Measurements from ENCODE around the gene FAM193A.
"Not testable (repeated sequence)": the region's sequence is repeated elsewhere in the genome, so short reads cannot be mapped to it uniquely, and the experiment has no call there.

FAM193A gene

GRCh38 chr4:2630556-2631273 is 94.3 kb downstream of the FAM193A start:
- no peak overlapping the region for H2BK15ac ChIP-seq (replicated peaks; ENCODE audit: low read depth)
- peaks cover 11% of the 10 kb centered on the region for H3K36me3 ChIP-seq (ENCODE audit: control insufficient read depth, insufficient read depth, low read length)
- H3K18ac ChIP-seq (ENCODE audit: low read length), result no peak overlapping the region
- H2AK5ac ChIP-seq (ENCODE audit: low read length), result no peak overlapping the region
- H3K27ac ChIP-seq (ENCODE audit: low read depth, low read length), result no peak overlapping the region
- peaks cover 11% of the 10 kb centered on the region for H3K79me1 ChIP-seq (ENCODE audit: low read length)
- H3K27me3 ChIP-seq (ENCODE audit: insufficient read depth, low read length, poor library complexity), result no peaks in the 10 kb centered on the region
- no peak overlapping the region for H3K56ac ChIP-seq (ENCODE audit: low read length)
- H2BK5ac ChIP-seq (ENCODE audit: low read length), result no peak overlapping the region
- DNase-seq, result no peak
- H3K4me3 ChIP-seq (ENCODE audit: low read length), result no peak overlapping the region
- H4K8ac ChIP-seq (ENCODE audit: low read depth, low read length), result no peak overlapping the region
- H3K23ac ChIP-seq (ENCODE audit: low read length), result no peak overlapping the region
- H2BK120ac ChIP-seq (ENCODE audit: low read depth, low read length), result no peak overlapping the region
- H3K4ac ChIP-seq (ENCODE audit: low read depth, low read length), result no peak overlapping the region
- H3K4me1 ChIP-seq (ENCODE audit: control insufficient read depth, low read depth, low read length), result no peaks in the 10 kb centered on the region
- no CpG with 5 or more reads among the region's 24 CpGs for WGBS (ENCODE audit: extremely low coverage, insufficient coverage, low lambda C conversion rate)
- no peak overlapping the region for H4K5ac ChIP-seq (ENCODE audit: low read length)
- no peaks in the 10 kb centered on the region for H3K79me2 ChIP-seq (ENCODE audit: control insufficient read depth, insufficient read depth, low read length)
- H3K4me2 ChIP-seq (ENCODE audit: low read length), result no peak overlapping the region
- no peak overlapping the region for H3K9ac ChIP-seq (ENCODE audit: low read length)

GRCh38 chr4:2634014-2634413 is 97.6 kb downstream of the FAM193A start:
- H3K9ac ChIP-seq (ENCODE audit: low read length), result no peak overlapping the region
- no peak overlapping the region for H3K4ac ChIP-seq (ENCODE audit: low read depth, low read length)
- H3K36me3 ChIP-seq (ENCODE audit: control insufficient read depth, insufficient read depth, low read length), result peaks cover 10% of the 10 kb centered on the region

GRCh38 chr4:2636331-2636730 is 99.9 kb downstream of the FAM193A start:
- no peak overlapping the region for H2BK5ac ChIP-seq (ENCODE audit: low read length)
- H3K4me1 ChIP-seq (ENCODE audit: control insufficient read depth, low read depth, low read length), result no peaks in the 10 kb centered on the region
- peaks cover 11% of the 10 kb centered on the region for H3K36me3 ChIP-seq (ENCODE audit: control insufficient read depth, insufficient read depth, low read length)
- peaks cover 6% of the 10 kb centered on the region for H3K79me1 ChIP-seq (ENCODE audit: low read length)
- H2AK5ac ChIP-seq (ENCODE audit: low read length), result no peak overlapping the region
- no peaks in the 10 kb centered on the region for H3K27me3 ChIP-seq (ENCODE audit: insufficient read depth, low read length, poor library complexity)
- H3K27ac ChIP-seq (ENCODE audit: low read depth, low read length), result no peak overlapping the region
- no peak for DNase-seq
- H4K8ac ChIP-seq (ENCODE audit: low read depth, low read length), result no peak overlapping the region
- H2BK120ac ChIP-seq (ENCODE audit: low read depth, low read length), result no peak overlapping the region
- no peak overlapping the region for H3K4ac ChIP-seq (ENCODE audit: low read depth, low read length)
- H3K4me2 ChIP-seq (ENCODE audit: low read length), result no peak overlapping the region
- H2BK15ac ChIP-seq (replicated peaks; ENCODE audit: low read depth), result no peak overlapping the region
- H3K9ac ChIP-seq (ENCODE audit: low read length), result no peak overlapping the region
- WGBS (ENCODE audit: extremely low coverage, insufficient coverage, low lambda C conversion rate), result no CpG with 5 or more reads among the region's 6 CpGs
- no peak overlapping the region for H3K18ac ChIP-seq (ENCODE audit: low read length)
- no peak overlapping the region for H3K23ac ChIP-seq (ENCODE audit: low read length)
- no peak overlapping the region for H4K5ac ChIP-seq (ENCODE audit: low read length)
- no peak overlapping the region for H3K4me3 ChIP-seq (ENCODE audit: low read length)
- no peaks in the 10 kb centered on the region for H3K79me2 ChIP-seq (ENCODE audit: control insufficient read depth, insufficient read depth, low read length)
- H3K56ac ChIP-seq (ENCODE audit: low read length), result no peak overlapping the region

More at GRCh38 chr4:2634014-2634413, 97.6 kb downstream of the FAM193A start:
- Histone ChIP-seq H3K27me3 (ENCODE audit: insufficient read depth, low read length, poor library complexity) (no peaks in the 10 kb centered on the region), H3K4me1 (ENCODE audit: control insufficient read depth, low read depth, low read length) (no peaks in the 10 kb centered on the region), H3K27ac (ENCODE audit: low read depth, low read length) (no peak overlapping the region), H2AK5ac (ENCODE audit: low read length) (no peak overlapping the region), H3K23ac (ENCODE audit: low read length) (no peak overlapping the region), H2BK5ac (ENCODE audit: low read length) (no peak overlapping the region), H2BK120ac (ENCODE audit: low read depth, low read length) (no peak overlapping the region), H3K4me3 (ENCODE audit: low read length) (no peak overlapping the region), H2BK15ac (replicated peaks; ENCODE audit: low read depth) (no peak overlapping the region), H3K56ac (ENCODE audit: low read length) (no peak overlapping the region), H3K18ac (ENCODE audit: low read length) (no peak overlapping the region), H4K5ac (ENCODE audit: low read length) (no peak overlapping the region), H3K79me1 (ENCODE audit: low read length) (peaks cover 9% of the 10 kb centered on the region), H4K8ac (ENCODE audit: low read depth, low read length) (no peak overlapping the region), H3K4me2 (ENCODE audit: low read length) (no peak overlapping the region), H3K79me2 (ENCODE audit: control insufficient read depth, insufficient read depth, low read length) (no peaks in the 10 kb centered on the region)
- DNase-seq, result no peak
- no CpG with 5 or more reads among the region's 5 CpGs for WGBS (ENCODE audit: extremely low coverage, insufficient coverage, low lambda C conversion rate)

GRCh38 chr4:2636994-2637393 is 100.5 kb downstream of the FAM193A start:
- H3K27me3 ChIP-seq (ENCODE audit: insufficient read depth, low read length, poor library complexity); H3K4me3 ChIP-seq (ENCODE audit: low read length); H4K5ac ChIP-seq (ENCODE audit: low read length); H3K9ac ChIP-seq (ENCODE audit: low read length); H2BK5ac ChIP-seq (ENCODE audit: low read length); H3K27ac ChIP-seq (ENCODE audit: low read depth, low read length); H3K56ac ChIP-seq (ENCODE audit: low read length); H2AK5ac ChIP-seq (ENCODE audit: low read length); H2BK15ac ChIP-seq (replicated peaks; ENCODE audit: low read depth); H3K79me1 ChIP-seq (ENCODE audit: low read length); DNase-seq; H3K4me2 ChIP-seq (ENCODE audit: low read length); H4K8ac ChIP-seq (ENCODE audit: low read depth, low read length); H3K4ac ChIP-seq (ENCODE audit: low read depth, low read length); H3K79me2 ChIP-seq (ENCODE audit: control insufficient read depth, insufficient read depth, low read length); H2BK120ac ChIP-seq (ENCODE audit: low read depth, low read length); H3K18ac ChIP-seq (ENCODE audit: low read length); H3K23ac ChIP-seq (ENCODE audit: low read length); H3K4me1 ChIP-seq (ENCODE audit: control insufficient read depth, low read depth, low read length); H3K36me3 ChIP-seq (ENCODE audit: control insufficient read depth, insufficient read depth, low read length): not testable (repeated sequence)
- WGBS (ENCODE audit: extremely low coverage, insufficient coverage, low lambda C conversion rate), result no CpG with 5 or more reads among the region's 5 CpGs

- H2BK120ac ChIP-seq (ENCODE audit: low read depth, low read length), result no peak overlapping the region
- peaks cover 4% of the 10 kb centered on the region for H3K79me1 ChIP-seq (ENCODE audit: low read length)
- no peak overlapping the region for H3K56ac ChIP-seq (ENCODE audit: low read length)
- H3K79me2 ChIP-seq (ENCODE audit: control insufficient read depth, insufficient read depth, low read length), result no peaks in the 10 kb centered on the region
- no peak overlapping the region for H4K5ac ChIP-seq (ENCODE audit: low read length)
- no peak overlapping the region for H3K27ac ChIP-seq (ENCODE audit: low read depth, low read length)
- H2BK15ac ChIP-seq (replicated peaks; ENCODE audit: low read depth), result no peak overlapping the region
- no peak overlapping the region for H3K4me2 ChIP-seq (ENCODE audit: low read length)
- peaks cover 10% of the 10 kb centered on the region for H3K36me3 ChIP-seq (ENCODE audit: control insufficient read depth, insufficient read depth, low read length)
- WGBS (ENCODE audit: extremely low coverage, insufficient coverage, low lambda C conversion rate), result no CpG with 5 or more reads among the region's 9 CpGs
- no peaks in the 10 kb centered on the region for H3K27me3 ChIP-seq (ENCODE audit: insufficient read depth, low read length, poor library complexity)
- no peak overlapping the region for H4K8ac ChIP-seq (ENCODE audit: low read depth, low read length)
- H3K4me1 ChIP-seq (ENCODE audit: control insufficient read depth, low read depth, low read length), result no peaks in the 10 kb centered on the region
- no peak overlapping the region for H3K18ac ChIP-seq (ENCODE audit: low read length)
- DNase-seq, result no peak
- H3K9ac ChIP-seq (ENCODE audit: low read length), result no peak overlapping the region
- H3K4me3 ChIP-seq (ENCODE audit: low read length), result no peak overlapping the region
- no peak overlapping the region for H3K23ac ChIP-seq (ENCODE audit: low read length)
- H2BK5ac ChIP-seq (ENCODE audit: low read length), result no peak overlapping the region
- H3K4ac ChIP-seq (ENCODE audit: low read depth, low read length), result no peak overlapping the region
- H2AK5ac ChIP-seq (ENCODE audit: low read length), result no peak overlapping the region
These were observed 101.6 kb downstream of the FAM193A start for GRCh38 chr4:2637956-2638552.

All from mesendoderm (in vitro differentiated cells).